Glutamatergic neuron (in vitro differentiated cells): ENCODE measurements around the gene EZR. TPM values are rescaled to one million over a fixed set of nuclear protein-coding genes. Genes with fewer than 3 reads are reported as not detected.
A peak's percentile ranks its signal among the peaks of the same experiment; 100 is the strongest.

Experiments
- DNase-seq: peaks from one replicate; pipeline ENCODE4 v3.0.0; 2022
- H3K27ac Mint-ChIP-seq: one replicate; pipeline ENCODE4 v1.8.0; 2020; ENCODE audit warnings: mild to moderate bottlenecking, mixed read lengths, inconsistent platforms; ENCODE audit not compliant: unreplicated experiment
- H3K27me3 Mint-ChIP-seq: one replicate; pipeline ENCODE4 v1.8.0; 2020; ENCODE audit warnings: mild to moderate bottlenecking, moderate library complexity, mixed read lengths, inconsistent platforms; ENCODE audit not compliant: unreplicated experiment
- H3K36me3 Mint-ChIP-seq: one replicate; pipeline ENCODE4 v1.8.0; 2020; ENCODE audit warnings: mild to moderate bottlenecking, mixed read lengths, inconsistent platforms; ENCODE audit not compliant: unreplicated experiment
- H3K4me1 Mint-ChIP-seq: one replicate; pipeline ENCODE4 v1.8.0; 2020; ENCODE audit warnings: mild to moderate bottlenecking, low read depth, mixed read lengths, inconsistent platforms; ENCODE audit not compliant: unreplicated experiment
- H3K4me3 Mint-ChIP-seq: one replicate; pipeline ENCODE4 v1.8.0; 2020; ENCODE audit warnings: mild to moderate bottlenecking, mixed read lengths, inconsistent platforms; ENCODE audit not compliant: unreplicated experiment
- H3K9me3 Mint-ChIP-seq: one replicate; pipeline ENCODE4 v1.8.0; 2020; ENCODE audit warnings: mild to moderate bottlenecking, moderate library complexity, mixed read lengths, inconsistent platforms; ENCODE audit not compliant: unreplicated experiment
- CTCF ChIP-seq: fragments of 200-600 bp; sonication (generic); IDR thresholded peaks from one replicate; pipeline ENCODE4 v1.5.0; 2021; ENCODE audit not compliant: partially characterized antibody, unreplicated experiment
- total RNA-seq: library from RNA; stranded (reverse); fragmentation: NEBNext Ultra II Directional; extraction: Animal tissue kit (Norgen Biotek cat#: 25700); gene quantifications from one replicate; pipeline ENCODE4 v1.2.1, GENCODE V29; 2021; ENCODE audit not compliant: unreplicated experiment

The EZR gene
- total RNA-seq, 1 donor from 2014 or later, result 272 TPM

GRCh38 chr6:158729906-158730540 is 89.1 kb downstream of the EZR start:
- Mint-ChIP-seq H3K4me3 (no peak overlapping the region), H3K4me1 (peaks cover 13% of the 10 kb centered on the region), H3K36me3 (no peaks in the 10 kb centered on the region), H3K27ac (no peak overlapping the region), H3K27me3 (peaks cover 3% of the 10 kb centered on the region), H3K9me3 (peaks cover 8% of the 10 kb centered on the region)
- TF ChIP-seq CTCF, result no peak
- DNase-seq, result no peak

GRCh38 chr6:158725704-158726103 is 93.5 kb downstream of the EZR start:
- Mint-ChIP-seq H3K4me1 (peaks cover 19% of the 10 kb centered on the region), H3K36me3 (no peaks in the 10 kb centered on the region), H3K27me3 (peaks cover 2% of the 10 kb centered on the region), H3K4me3 (peak overlapping the region; percentile 28), H3K27ac (no peak overlapping the region), H3K9me3 (peaks cover 8% of the 10 kb centered on the region)
- DNase-seq, result no peak
- TF ChIP-seq CTCF, result no peak

- Mint-ChIP-seq H3K27me3 (peaks cover 2% of the 10 kb centered on the region), H3K27ac (no peak overlapping the region)
Measured at GRCh38 chr6:158722176-158722729, 96.9 kb downstream of the EZR start.

GRCh38 chr6:158718461-158719046 is 100.6 kb downstream of the EZR start:
- TF ChIP-seq CTCF, result peak; percentile 90
- H3K36me3 Mint-ChIP-seq, result peaks cover 3% of the 10 kb centered on the region
- no peaks in the 10 kb centered on the region for H3K27me3 Mint-ChIP-seq
- peaks cover 22% of the 10 kb centered on the region for H3K4me1 Mint-ChIP-seq
- no peak overlapping the region for H3K4me3 Mint-ChIP-seq
- H3K9me3 Mint-ChIP-seq, result peaks cover 6% of the 10 kb centered on the region
- peak; percentile 72 for DNase-seq
- H3K27ac Mint-ChIP-seq, result no peak overlapping the region

More at GRCh38 chr6:158722176-158722729, 96.9 kb downstream of the EZR start:
- H3K4me3 Mint-ChIP-seq, result no peak overlapping the region
- no peak for DNase-seq
- no peaks in the 10 kb centered on the region for H3K36me3 Mint-ChIP-seq
- TF ChIP-seq CTCF, result no peak
- peaks cover 10% of the 10 kb centered on the region for H3K9me3 Mint-ChIP-seq
- H3K4me1 Mint-ChIP-seq, result peaks cover 26% of the 10 kb centered on the region
